B cell (primary cell): Measurements from ENCODE around the gene PDE4A. TPM values are rescaled to one million over a fixed set of nuclear protein-coding genes. Genes with fewer than 3 reads are reported as not detected.

Experiments
- ATAC-seq: fragments of 200-7000 bp; cut with Tn5 transposase; one replicate; pipeline ENCODE4 v1.10.0; 2021; ENCODE audit warnings: low read depth, mild to moderate bottlenecking, moderate number of reproducible peaks, moderate library complexity
- CTCF ChIA-PET: fragments of 350-600 bp; sonication (Branson Sonifier 250); formaldehyde crosslinking; loops from one replicate; lab custom pipeline; 2021; ENCODE audit warnings: antibody characterized with exemption, inconsistent platforms; lab: Charles Lee
- POLR2A ChIA-PET: fragments of 350-600 bp; sonication (Branson Sonifier 250); formaldehyde crosslinking; loops from one replicate; lab custom pipeline; 2021; ENCODE audit warnings: antibody characterized with exemption; lab: Charles Lee
- DNase-seq: peaks from one replicate; pipeline ENCODE4 v3.0.0; 2013
- H2AFZ ChIP-seq: 2 replicates; pipeline ENCODE4 v1.6.1; 2012; ENCODE audit warnings: mild to moderate bottlenecking, low read depth, low read length; ENCODE audit not compliant: insufficient read depth, poor library complexity, severe bottlenecking
- H3K27ac ChIP-seq, 2 donors: 1 replicate in 1 of 2; 2 replicates in 1 of 2; pipeline ENCODE4 v1.5.1; 2012 to 2013; ENCODE audit warnings: low read length in 2 of 2, mild to moderate bottlenecking in 2 of 2, moderate library complexity in 1 of 2
- H3K27me3 ChIP-seq, 4 experiments: fragments of 200-600 bp in 1 of 4; sonication (generic) in 1 of 4; replicated peaks in 1 of 4; 1 replicate in 2 of 4; 2 replicates in 2 of 4; pipeline versions ENCODE4 v1.6.1 to v1.7.0; 2013 to 2016; ENCODE audit warnings: low read length in 3 of 4, mild to moderate bottlenecking in 2 of 4, mixed read lengths in 1 of 4, moderate library complexity in 1 of 4; ENCODE audit not compliant: insufficient read depth in 4 of 4, control insufficient read depth in 3 of 4; ENCODE audit errors: control extremely low read depth in 1 of 4
- H3K36me3 ChIP-seq, 2 experiments: replicated peaks in 1 of 2; 1 replicate in 1 of 2; 2 replicates in 1 of 2; pipeline versions ENCODE4 v1.6.1 to v1.7.1; 2013; ENCODE audit warnings: low read length in 1 of 2; ENCODE audit not compliant: insufficient read depth in 2 of 2, control insufficient read depth in 1 of 2; ENCODE audit errors: control extremely low read depth in 1 of 2, extremely low read depth in 1 of 2
- H3K4me1 ChIP-seq, 2 donors: fragments of 200-600 bp in 1 of 2; sonication (generic) in 1 of 2; 1 replicate in 1 of 2; 2 replicates in 1 of 2; pipeline versions ENCODE4 v1.5.1 to v1.6.1; 2013 to 2017; ENCODE audit warnings: low read length in 2 of 2; ENCODE audit not compliant: control insufficient read depth in 2 of 2, insufficient read depth in 2 of 2
- H3K4me2 ChIP-seq: replicated peaks from 2 replicates; pipeline ENCODE3; 2012; ENCODE audit warnings: mild to moderate bottlenecking, low read depth, low read length; ENCODE audit not compliant: poor library complexity, severe bottlenecking
- H3K4me3 ChIP-seq, 5 experiments: fragments of 200-600 bp in 1 of 5; sonication (generic) in 1 of 5; 1 replicate in 3 of 5; 2 replicates in 2 of 5; pipeline versions ENCODE4 v1.5.1 to v1.7.0; 2011 to 2016; ENCODE audit warnings: low read length in 4 of 5, mild to moderate bottlenecking in 4 of 5, low read depth in 2 of 5, control low read depth in 1 of 5, moderate library complexity in 1 of 5; ENCODE audit not compliant: insufficient read depth in 1 of 5; ENCODE audit errors: control extremely low read depth in 1 of 5, extremely low read depth in 1 of 5
- H3K79me2 ChIP-seq: fragments of 200-600 bp; sonication (generic); one replicate; pipeline ENCODE4 v1.6.0; 2016; ENCODE audit warnings: low read length; ENCODE audit not compliant: control insufficient read depth, insufficient read depth
- H3K9ac ChIP-seq: fragments of 200-600 bp; sonication (generic); 2 replicates; pipeline ENCODE4 v1.6.1; 2017; ENCODE audit warnings: mild to moderate bottlenecking, low read length, moderate library complexity
- H3K9me3 ChIP-seq, 3 donors: one replicate each; pipeline versions ENCODE4 v1.6.1 to v1.7.1; 2013; ENCODE audit warnings: low read length in 2 of 3; ENCODE audit not compliant: control insufficient read depth in 2 of 3, insufficient read depth in 1 of 3; ENCODE audit errors: control extremely low read depth in 1 of 3
- H4K20me1 ChIP-seq: 2 replicates; pipeline ENCODE4 v1.6.0; 2012; ENCODE audit warnings: mild to moderate bottlenecking, low read length; ENCODE audit not compliant: insufficient read depth, control insufficient read depth, poor library complexity, severe bottlenecking
- H3K27ac Mint-ChIP-seq: one replicate; pipeline ENCODE4 v1.8.0; 2021; ENCODE audit warnings: mixed read lengths
- H3K27me3 Mint-ChIP-seq: one replicate; pipeline ENCODE4 v1.8.0; 2021; ENCODE audit warnings: mixed read lengths
- H3K4me1 Mint-ChIP-seq: one replicate; pipeline ENCODE4 v1.8.0; 2021; ENCODE audit warnings: mixed read lengths
- H3K4me3 Mint-ChIP-seq: one replicate; pipeline ENCODE4 v1.8.0; 2021; ENCODE audit warnings: mixed read lengths
- H3K9me3 Mint-ChIP-seq: one replicate; pipeline ENCODE4 v1.8.0; 2022; ENCODE audit warnings: mixed read lengths; ENCODE audit not compliant: insufficient read depth
- CTCF ChIP-seq: fragments of 200-600 bp; IDR thresholded peaks from one replicate; pipeline ENCODE4 v1.8.0; 2022; ENCODE audit warnings: antibody characterized with exemption, mild to moderate bottlenecking
- EZH2 ChIP-seq: IDR thresholded peaks from 2 replicates; pipeline ENCODE4 v1.6.1; 2012; ENCODE audit warnings: borderline replicate concordance, low read depth, mild to moderate bottlenecking, moderate library complexity, low read length; ENCODE audit not compliant: insufficient read depth, poor library complexity, severe bottlenecking
- WGBS: methylation state at CpG from one replicate; pipeline ENCODE4 v1.1.5; 2013; ENCODE audit warnings: missing lambda C conversion rate; ENCODE audit not compliant: insufficient coverage; 5-methylcytosine and 5-hydroxymethylcytosine counted together
- intact Hi-C: fragments of 100-400 bp; cut with micrococcal nuclease; formaldehyde crosslinking; loops from one replicate; pipeline ENCODE4 v1.10.0; 2022
- polyA plus RNA-seq: library from polyadenylated mRNA; depleted of rRNA; stranded (reverse); fragments of >200 nt; gene quantifications from 2 replicates; pipeline ENCODE4 v1.2.3, GENCODE V29; 2012
- total RNA-seq, 2 donors: library from RNA; stranded (reverse); fragments of 120-200 nt in 1 of 2; gene quantifications; 1 replicate in 1 of 2; 2 replicates in 1 of 2; pipeline versions ENCODE4 v1.2.3 to v1.2.4, GENCODE V29; 2013 to 2022

The PDE4A gene
- total and polyA plus RNA-seq, 2 donors (not counting 1 experiment from before 2014, with no cell fraction given) = 1.5 to 10.9 TPM

- Histone ChIP-seq H3K4me2 (no peak overlapping the region), H3K27me3 (no peaks in the 10 kb centered on the region), H2AFZ (no peak overlapping the region), H3K4me3 (no peak overlapping the region), H3K79me2 (peaks cover 26% of the 10 kb centered on the region), H3K9me3 (peaks cover 0 to 2% (median 0%) of the 10 kb centered on the region in 3 donors), H3K27ac (no peak overlapping the region), H3K36me3 (no peaks in the 10 kb centered on the region), H3K4me1 (peaks cover 71 to 93% of the 10 kb centered on the region in 2 donors), H3K9ac (no peak overlapping the region), H4K20me1 (peaks cover 14% of the 10 kb centered on the region)
- H3K9me3 Mint-ChIP-seq = no peaks in the 10 kb centered on the region
- H3K4me1 Mint-ChIP-seq = peaks cover 80% of the 10 kb centered on the region
- ChIA-PET POLR2A (interaction anchor here (0.6 to 1.7 kb wide), 5 partner anchors 10 to 498 kb away, joined by 3 to 6 read pairs (median 4); no protein-coding TSS in a partner anchor), CTCF (interaction anchor here (0.6 to 8.1 kb wide), 11 partner anchors 15 to 364 kb away, joined by 3 to 282 read pairs (median 4); partner anchors contain the start of genes ICAM1 and PDE4A)
- intact Hi-C loops = loop anchor here (10.0 kb wide), 1 partner anchor 301 kb away; the partner anchor contains the start of genes ANGPTL6 and PPAN
- no peak for TF ChIP-seq CTCF
- no peak for TF ChIP-seq EZH2
- no peak for ATAC-seq
- no peak overlapping the region for H3K4me3 Mint-ChIP-seq
- WGBS = 92% methylated on average over 2 of the region's 6 CpGs
- no peaks in the 10 kb centered on the region for H3K27me3 Mint-ChIP-seq
- H3K27ac Mint-ChIP-seq = peak overlapping the region; percentile 71
- no peak for DNase-seq
Observed at GRCh38 chr19:10406191-10406590, 14.1 kb upstream of the PDE4A start.

- peaks cover 71 to 93% of the 10 kb centered on the region in 2 donors for H3K4me1 ChIP-seq
- peaks cover 17% of the 10 kb centered on the region for H3K79me2 ChIP-seq
- CTCF ChIA-PET = interaction anchor here (1.1 to 8.1 kb wide), 5 partner anchors 14 to 102 kb away, joined by 3 to 282 read pairs (median 7); partner anchors contain the start of gene PDE4A
- no peak for DNase-seq
- no peaks in the 10 kb centered on the region for H3K9me3 Mint-ChIP-seq
- peaks cover 80% of the 10 kb centered on the region for H3K4me1 Mint-ChIP-seq
- peaks cover 0 to 2% (median 0%) of the 10 kb centered on the region in 3 donors for H3K9me3 ChIP-seq
- peaks cover 7% of the 10 kb centered on the region for H4K20me1 ChIP-seq
- intact Hi-C loops = loop anchor here (10.0 kb wide), 1 partner anchor 302 kb away; the partner anchor contains the start of genes ANGPTL6 and PPAN
- no peaks in the 10 kb centered on the region for H3K36me3 ChIP-seq
- H3K27ac Mint-ChIP-seq = no peak overlapping the region
- H3K4me2 ChIP-seq = no peak overlapping the region
- H3K9ac ChIP-seq = no peak overlapping the region
- H3K4me3 Mint-ChIP-seq = peak overlapping the region; percentile 7
- no peaks in the 10 kb centered on the region for H3K27me3 ChIP-seq
- H2AFZ ChIP-seq = no peak overlapping the region
- no peak for ATAC-seq
- no peak overlapping the region for H3K4me3 ChIP-seq
- TF ChIP-seq CTCF (no peak), EZH2 (no peak)
- no peaks in the 10 kb centered on the region for H3K27me3 Mint-ChIP-seq
- H3K27ac ChIP-seq = no peak overlapping the region
- POLR2A ChIA-PET = interaction anchor here (1.2 kb wide), 1 partner anchor 9 kb away, joined by 4 read pairs; no protein-coding TSS in a partner anchor
Observed at GRCh38 chr19:10407096-10407495, 13.2 kb upstream of the PDE4A start.
